ENCODE data around the gene FOXJ3.

FOXJ3 gene

DNA sequence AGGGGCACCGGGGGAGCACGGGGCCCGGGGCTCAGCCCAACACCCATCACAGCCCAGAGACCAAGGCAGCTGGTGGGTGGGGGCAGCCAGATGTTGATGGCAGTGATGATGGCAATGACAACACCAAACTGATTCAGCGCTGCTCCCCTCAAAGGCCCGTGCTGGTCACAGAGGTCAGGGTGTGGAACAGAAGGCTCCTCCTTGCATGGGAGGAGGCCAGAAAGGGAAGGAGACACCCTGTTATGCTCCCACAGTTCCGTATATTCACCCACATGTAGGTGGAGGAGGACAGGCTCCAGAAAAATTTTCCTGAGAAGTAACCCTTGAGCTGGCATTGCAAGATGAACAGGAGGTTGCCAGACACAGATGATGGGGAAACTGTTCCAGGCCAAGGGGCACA, 181.4 kb downstream of the FOXJ3 start:
- no peak overlapping the region for H3K4me3 ChIP-seq (ENCODE audit: low read depth in 1 of 2, low read length in 1 of 2)
- TF ChIP-seq, protein P1, sequence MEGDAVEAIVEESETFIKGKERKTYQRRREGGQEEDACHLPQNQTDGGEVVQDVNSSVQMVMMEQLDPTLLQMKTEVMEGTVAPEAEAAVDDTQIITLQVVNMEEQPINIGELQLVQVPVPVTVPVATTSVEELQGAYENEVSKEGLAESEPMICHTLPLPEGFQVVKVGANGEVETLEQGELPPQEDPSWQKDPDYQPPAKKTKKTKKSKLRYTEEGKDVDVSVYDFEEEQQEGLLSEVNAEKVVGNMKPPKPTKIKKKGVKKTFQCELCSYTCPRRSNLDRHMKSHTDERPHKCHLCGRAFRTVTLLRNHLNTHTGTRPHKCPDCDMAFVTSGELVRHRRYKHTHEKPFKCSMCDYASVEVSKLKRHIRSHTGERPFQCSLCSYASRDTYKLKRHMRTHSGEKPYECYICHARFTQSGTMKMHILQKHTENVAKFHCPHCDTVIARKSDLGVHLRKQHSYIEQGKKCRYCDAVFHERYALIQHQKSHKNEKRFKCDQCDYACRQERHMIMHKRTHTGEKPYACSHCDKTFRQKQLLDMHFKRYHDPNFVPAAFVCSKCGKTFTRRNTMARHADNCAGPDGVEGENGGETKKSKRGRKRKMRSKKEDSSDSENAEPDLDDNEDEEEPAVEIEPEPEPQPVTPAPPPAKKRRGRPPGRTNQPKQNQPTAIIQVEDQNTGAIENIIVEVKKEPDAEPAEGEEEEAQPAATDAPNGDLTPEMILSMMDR (IDR thresholded peaks at IDR 0.05) = no peak
- H3K4me1 ChIP-seq (ENCODE audit: control insufficient read depth in 1 of 2, insufficient read depth in 1 of 2, low read depth in 1 of 2, low read length in 1 of 2) = no peaks in the 10 kb centered on the region
- H3K27me3 ChIP-seq = no peaks in the 10 kb centered on the region
- no peak overlapping the region for H3K27ac ChIP-seq
- H3K9me3 ChIP-seq = no peaks in the 10 kb centered on the region
- H3K36me3 ChIP-seq = no peaks in the 10 kb centered on the region

- TF ChIP-seq, protein P1 (IDR thresholded peaks at IDR 0.05) = no peak
- no peaks in the 10 kb centered on the region for H3K36me3 ChIP-seq
- no peak within 1 kb of the TSS for H3K4me3 ChIP-seq (ENCODE audit: low read depth in 1 of 2, low read length in 1 of 2)
- H3K4me1 ChIP-seq (ENCODE audit: control insufficient read depth in 1 of 2, insufficient read depth in 1 of 2, low read depth in 1 of 2, low read length in 1 of 2) = no peaks in the 10 kb centered on the region
- H3K27ac ChIP-seq = no peak within 1 kb of the TSS
- H3K27me3 ChIP-seq = no peaks in the 10 kb centered on the region
- H3K9me3 ChIP-seq = no peaks in the 10 kb centered on the region
Measured at GRCh38 chr1:42152907-42153600, 182.0 kb downstream of the FOXJ3 start, which contains the start of gene GUCA2B. TSS of gene GUCA2B (plus strand) at chr1:42153410. CDS start at chr1:42153451, 41 bp downstream.

GRCh38 chr1:42152119-42152518, 182.9 kb downstream of the FOXJ3 start:
- H3K27ac ChIP-seq = no peak overlapping the region
- no peak overlapping the region for H3K4me3 ChIP-seq (ENCODE audit: low read depth in 1 of 2, low read length in 1 of 2)
- no peaks in the 10 kb centered on the region for H3K9me3 ChIP-seq
- no peaks in the 10 kb centered on the region for H3K36me3 ChIP-seq
- TF ChIP-seq, protein P1 (IDR thresholded peaks at IDR 0.05) = no peak
- H3K4me1 ChIP-seq (ENCODE audit: control insufficient read depth in 1 of 2, insufficient read depth in 1 of 2, low read depth in 1 of 2, low read length in 1 of 2) = no peaks in the 10 kb centered on the region
- no peaks in the 10 kb centered on the region for H3K27me3 ChIP-seq

GRCh38 chr1:42150651-42151050, 184.4 kb downstream of the FOXJ3 start:
- H3K4me1 ChIP-seq (ENCODE audit: control insufficient read depth in 1 of 2, insufficient read depth in 1 of 2, low read depth in 1 of 2, low read length in 1 of 2) = no peaks in the 10 kb centered on the region
- H3K9me3 ChIP-seq = no peaks in the 10 kb centered on the region
- H3K27me3 ChIP-seq = peaks cover 14% of the 10 kb centered on the region
- TF ChIP-seq, protein P1 (IDR thresholded peaks at IDR 0.05) = no peak
- H3K36me3 ChIP-seq = no peaks in the 10 kb centered on the region
- H3K4me3 ChIP-seq (ENCODE audit: low read depth in 1 of 2, low read length in 1 of 2) = no peak overlapping the region
- H3K27ac ChIP-seq = no peak overlapping the region

GRCh38 chr1:42148166-42148565, 186.9 kb downstream of the FOXJ3 start:
- TF ChIP-seq, protein P1 (IDR thresholded peaks at IDR 0.05) = no peak
- H3K27me3 ChIP-seq = peaks cover 33% of the 10 kb centered on the region
- H3K9me3 ChIP-seq = no peaks in the 10 kb centered on the region
- H3K4me3 ChIP-seq (ENCODE audit: low read depth in 1 of 2, low read length in 1 of 2) = no peak overlapping the region
- no peaks in the 10 kb centered on the region for H3K36me3 ChIP-seq
- H3K4me1 ChIP-seq (ENCODE audit: control insufficient read depth in 1 of 2, insufficient read depth in 1 of 2, low read depth in 1 of 2, low read length in 1 of 2) = no peaks in the 10 kb centered on the region
- H3K27ac ChIP-seq = no peak overlapping the region

Measured in neutrophil (primary cell).